ENCODE results near the gene FSTL5.

FSTL5 gene

DNA sequence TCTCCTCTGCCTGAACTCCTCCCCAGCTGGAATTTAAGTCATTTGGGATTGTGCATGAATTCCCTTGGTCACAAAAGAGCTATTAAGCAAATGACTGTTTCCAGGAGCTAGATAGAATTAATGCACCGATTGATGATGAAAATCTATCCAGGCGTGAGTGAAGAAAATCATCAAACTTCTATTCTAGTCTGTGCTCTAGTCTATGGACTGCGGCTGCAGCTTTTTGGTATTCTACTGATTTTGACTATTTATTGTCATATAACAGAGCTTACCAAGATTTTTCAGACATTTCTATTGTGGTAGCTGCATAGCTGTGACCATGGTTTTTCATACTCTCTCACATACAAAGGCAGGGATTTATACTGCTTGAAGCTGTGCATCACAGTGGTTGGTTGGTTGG is 403.8 kb downstream of the FSTL5 start:
- TF ChIP-seq POLR2AphosphoS5 (IDR thresholded peaks at IDR 0.05; ENCODE audit: low read depth, low read length) (no peak), REST (IDR thresholded peaks at IDR 0.05; ENCODE audit: insufficient read depth in 1 of 2, low read depth in 2 of 2, low read length in 2 of 2) (no peak), FOXP2 (optimal IDR thresholded peaks at IDR 0.05; ENCODE audit: borderline replicate concordance, extremely low read depth, extremely low read length, insufficient read depth) (no peak), TAF1 (IDR thresholded peaks at IDR 0.05; ENCODE audit: borderline replicate concordance, insufficient read depth, low read length) (no peak), SIN3A (IDR thresholded peaks at IDR 0.05; ENCODE audit: borderline replicate concordance, insufficient read depth, low read length) (no peak)

DNA sequence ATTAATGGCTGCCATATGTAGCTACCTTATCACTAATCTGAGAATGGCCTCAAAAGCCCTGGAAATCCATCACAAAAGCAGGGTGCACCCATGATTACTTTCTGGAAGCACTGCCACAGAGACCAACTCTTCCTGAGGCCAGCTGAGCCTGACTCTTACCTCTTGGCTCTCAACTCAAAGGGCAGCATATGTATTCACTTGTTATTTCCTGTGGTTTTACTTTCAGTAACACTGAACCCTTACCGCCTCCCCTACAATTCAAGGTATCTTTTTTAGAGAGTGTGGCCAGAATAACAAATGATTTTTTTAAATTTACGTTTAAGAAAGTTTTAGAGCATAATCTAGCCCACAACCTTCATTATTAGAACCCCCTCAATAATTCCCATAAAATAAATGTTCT is 434.9 kb downstream of the FSTL5 start:
- TF ChIP-seq POLR2AphosphoS5 (IDR thresholded peaks at IDR 0.05; ENCODE audit: low read depth, low read length) (no peak), SIN3A (IDR thresholded peaks at IDR 0.05; ENCODE audit: borderline replicate concordance, insufficient read depth, low read length) (no peak), TAF1 (IDR thresholded peaks at IDR 0.05; ENCODE audit: borderline replicate concordance, insufficient read depth, low read length) (no peak), FOXP2 (optimal IDR thresholded peaks at IDR 0.05; ENCODE audit: borderline replicate concordance, extremely low read depth, extremely low read length, insufficient read depth) (no peak)

- TF ChIP-seq REST (IDR thresholded peaks at IDR 0.05; ENCODE audit: insufficient read depth in 1 of 2, low read depth in 2 of 2, low read length in 2 of 2): no peak
- no peak for TF ChIP-seq POLR2AphosphoS5 (IDR thresholded peaks at IDR 0.05; ENCODE audit: low read depth, low read length)
- TF ChIP-seq SIN3A (IDR thresholded peaks at IDR 0.05; ENCODE audit: borderline replicate concordance, insufficient read depth, low read length): no peak
- no peak for TF ChIP-seq FOXP2 (optimal IDR thresholded peaks at IDR 0.05; ENCODE audit: borderline replicate concordance, extremely low read depth, extremely low read length, insufficient read depth)
- no peak for TF ChIP-seq TAF1 (IDR thresholded peaks at IDR 0.05; ENCODE audit: borderline replicate concordance, insufficient read depth, low read length)
Observed at GRCh38 chr4:161721947-161722346, 441.9 kb downstream of the FSTL5 start.

DNA sequence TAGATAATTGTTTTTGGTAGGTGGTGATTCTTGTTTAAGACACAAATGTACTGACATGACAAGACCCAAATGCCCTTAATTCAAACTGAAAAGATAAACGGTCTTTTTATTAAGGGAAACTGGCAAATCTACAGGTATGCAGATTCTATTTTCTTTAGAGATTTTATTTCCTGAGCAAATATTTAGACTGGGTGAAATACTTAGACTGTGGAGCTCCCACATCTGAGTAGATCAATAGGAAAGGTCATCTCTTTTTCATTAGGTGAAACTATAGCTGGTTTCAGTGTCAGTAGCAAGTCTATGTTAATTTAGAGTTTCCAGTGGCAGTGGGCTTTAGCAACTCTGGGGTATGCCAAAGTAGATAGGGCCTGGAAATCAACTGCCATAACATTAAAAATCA is 446.7 kb downstream of the FSTL5 start:
- TF ChIP-seq POLR2AphosphoS5 (IDR thresholded peaks at IDR 0.05; ENCODE audit: low read depth, low read length) (no peak), FOXP2 (optimal IDR thresholded peaks at IDR 0.05; ENCODE audit: borderline replicate concordance, extremely low read depth, extremely low read length, insufficient read depth) (no peak), TAF1 (IDR thresholded peaks at IDR 0.05; ENCODE audit: borderline replicate concordance, insufficient read depth, low read length) (no peak), REST (IDR thresholded peaks at IDR 0.05; ENCODE audit: insufficient read depth in 1 of 2, low read depth in 2 of 2, low read length in 2 of 2) (no peak), SIN3A (IDR thresholded peaks at IDR 0.05; ENCODE audit: borderline replicate concordance, insufficient read depth, low read length) (no peak)

- TF ChIP-seq SIN3A (IDR thresholded peaks at IDR 0.05; ENCODE audit: borderline replicate concordance, insufficient read depth, low read length) (no peak), REST (IDR thresholded peaks at IDR 0.05; ENCODE audit: insufficient read depth in 1 of 2, low read depth in 2 of 2, low read length in 2 of 2) (no peak), TAF1 (IDR thresholded peaks at IDR 0.05; ENCODE audit: borderline replicate concordance, insufficient read depth, low read length) (no peak), FOXP2 (optimal IDR thresholded peaks at IDR 0.05; ENCODE audit: borderline replicate concordance, extremely low read depth, extremely low read length, insufficient read depth) (no peak), POLR2AphosphoS5 (IDR thresholded peaks at IDR 0.05; ENCODE audit: low read depth, low read length) (no peak)
Observed at GRCh38 chr4:161714931-161715330, 448.9 kb downstream of the FSTL5 start.
